T47D (cell line): Measurements from ENCODE around the gene GASK1A.
"Not testable (repeated sequence)": the region's sequence is repeated elsewhere in the genome, so short reads cannot be mapped to it uniquely, and the experiment has no call there.

Experiments
- DNase-seq, 2 experiments: peaks; one replicate each; pipeline versions ENCODE4 v3.0.0 to v3.0.0-alpha.2; 2011 to 2012; ENCODE audit warnings: low read depth in 1 of 2, low spot score in 1 of 2
- JUND ChIP-seq: IDR thresholded peaks from 2 replicates; pipeline ENCODE4 v1.6.1; 2012; ENCODE audit warnings: low read depth
- in situ Hi-C: cut with HindIII; loops from 2 replicates; pipeline ENCODE4 v1.10.0; 2016; ENCODE audit warnings: low sequenced_read_pairs, low pct_unique_long_range_greater_than_20kb

The GASK1A gene

GRCh38 chr3:42964266-42964665, 14.8 kb upstream of the GASK1A start:
- in situ Hi-C loops, result no loop called here
- no peak for DNase-seq
- no peak for TF ChIP-seq JUND

- in situ Hi-C loops, result no loop called here
- DNase-seq, result no peak
- no peak for TF ChIP-seq JUND
These were observed 8.6 kb upstream of the GASK1A start for GRCh38 chr3:42970557-42970956.

GRCh38 chr3:42970976-42971772, 7.9 kb upstream of the GASK1A start:
- no peak for DNase-seq
- no peak for TF ChIP-seq JUND
- in situ Hi-C loops, result no loop called here

- DNase-seq, in situ Hi-C loops: not testable (repeated sequence)
These were observed 4.2 kb upstream of the GASK1A start for GRCh38 chr3:42974906-42975305.

- in situ Hi-C loops, result no loop called here
- no peak for TF ChIP-seq JUND
- DNase-seq, result no peak
These were observed 3.7 kb upstream of the GASK1A start for GRCh38 chr3:42975456-42975855.

GRCh38 chr3:42975955-42976354, 3.2 kb upstream of the GASK1A start:
- in situ Hi-C loops, result no loop called here
- TF ChIP-seq JUND, result no peak
- no peak for DNase-seq

GRCh38 chr3:42980209-42980608, 1.1 kb downstream of the GASK1A start:
- TF ChIP-seq JUND, result no peak
- in situ Hi-C loops, result no loop called here

GRCh38 chr3:42980909-42981308, 1.8 kb downstream of the GASK1A start:
- no peak for TF ChIP-seq JUND
- in situ Hi-C loops, result no loop called here
- peak in 1 of 2 experiments; percentile 57 for DNase-seq

More at GRCh38 chr3:42980209-42980608, 1.1 kb downstream of the GASK1A start:
- no peak for DNase-seq

- DNase-seq, result no peak
- TF ChIP-seq JUND, result no peak
- in situ Hi-C loops, result no loop called here
These were observed 3.7 kb downstream of the GASK1A start for GRCh38 chr3:42982645-42983412.

GRCh38 chr3:42983927-42984326, 4.8 kb downstream of the GASK1A start:
- no peak for DNase-seq
- TF ChIP-seq JUND, result no peak
- in situ Hi-C loops, result no loop called here

GRCh38 chr3:42984701-42985100, 5.6 kb downstream of the GASK1A start:
- no peak for DNase-seq
- in situ Hi-C loops, result no loop called here
- TF ChIP-seq JUND, result no peak

- peak; percentile 40 to 90 for DNase-seq
- in situ Hi-C loops, result no loop called here
These were observed 9.0 kb downstream of the GASK1A start for GRCh38 chr3:42988097-42988496.

GRCh38 chr3:42988566-42988965, 9.5 kb downstream of the GASK1A start:
- DNase-seq, result peak in 1 of 2 experiments; percentile 63
- in situ Hi-C loops, result no loop called here
- no peak for TF ChIP-seq JUND

More at GRCh38 chr3:42988097-42988496, 9.0 kb downstream of the GASK1A start:
- TF ChIP-seq JUND, result no peak
